Measurements from ENCODE around the gene KIRREL3. TPM values are rescaled to one million over a fixed set of nuclear protein-coding genes. Genes with fewer than 3 reads are reported as not detected.

Gene KIRREL3
- polyA plus RNA-seq, 1 of the 3 experiments (the other 2 are of a cell fraction) = 3.7 TPM

GRCh38 chr11:126561327-126561893, 439.2 kb downstream of the KIRREL3 start:
- no peaks in the 10 kb centered on the region for H3K27me3 ChIP-seq (ENCODE audit: insufficient read depth)
- WGBS (ENCODE audit: low lambda C conversion rate) = 78% methylated on average over 8 of the region's 8 CpGs
- CTCF ChIA-PET = interaction anchor here (1.1 to 1.6 kb wide), 3 partner anchors 10 to 81 kb away, joined by 3 to 5 read pairs (median 3); no protein-coding TSS in a partner anchor
- POLR2A ChIA-PET = no interaction called here
- peaks cover 0 to 3% of the 10 kb centered on the region in 2 experiments; a peak in 1 of 4 replicates for H3K4me1 ChIP-seq (ENCODE audit: control insufficient read depth in 1 of 2, insufficient read depth in 2 of 2, low read depth in 1 of 2, low read length in 1 of 2)
- no peaks in the 10 kb centered on the region for H3K9me2 ChIP-seq
- no peak overlapping the region for H3K27ac ChIP-seq (ENCODE audit: low read depth in 2 of 2, low read length in 1 of 2)
- H3K9me3 ChIP-seq = no peaks in the 10 kb centered on the region
- no peak overlapping the region for H3K4me3 ChIP-seq (ENCODE audit: low read depth in 2 of 2, low read length in 1 of 2)
- H4K20me1 ChIP-seq (ENCODE audit: insufficient read depth) = no peaks in the 10 kb centered on the region
- H2AFZ ChIP-seq (ENCODE audit: low read depth) = no peak overlapping the region
- no peaks in the 10 kb centered on the region for H3K36me3 ChIP-seq (replicated peaks in 1 of 2; ENCODE audit: control insufficient read depth in 1 of 2, insufficient read depth in 2 of 2, low read length in 1 of 2)
- no peak for DNase-seq
- no peaks in the 10 kb centered on the region for H3F3A ChIP-seq (replicated peaks; ENCODE audit: insufficient read depth)
- no peak for TF ChIP-seq TAF1 (IDR thresholded peaks at IDR 0.05; ENCODE audit: borderline replicate concordance, low read depth, low read length)
- TF ChIP-seq, protein P1, sequence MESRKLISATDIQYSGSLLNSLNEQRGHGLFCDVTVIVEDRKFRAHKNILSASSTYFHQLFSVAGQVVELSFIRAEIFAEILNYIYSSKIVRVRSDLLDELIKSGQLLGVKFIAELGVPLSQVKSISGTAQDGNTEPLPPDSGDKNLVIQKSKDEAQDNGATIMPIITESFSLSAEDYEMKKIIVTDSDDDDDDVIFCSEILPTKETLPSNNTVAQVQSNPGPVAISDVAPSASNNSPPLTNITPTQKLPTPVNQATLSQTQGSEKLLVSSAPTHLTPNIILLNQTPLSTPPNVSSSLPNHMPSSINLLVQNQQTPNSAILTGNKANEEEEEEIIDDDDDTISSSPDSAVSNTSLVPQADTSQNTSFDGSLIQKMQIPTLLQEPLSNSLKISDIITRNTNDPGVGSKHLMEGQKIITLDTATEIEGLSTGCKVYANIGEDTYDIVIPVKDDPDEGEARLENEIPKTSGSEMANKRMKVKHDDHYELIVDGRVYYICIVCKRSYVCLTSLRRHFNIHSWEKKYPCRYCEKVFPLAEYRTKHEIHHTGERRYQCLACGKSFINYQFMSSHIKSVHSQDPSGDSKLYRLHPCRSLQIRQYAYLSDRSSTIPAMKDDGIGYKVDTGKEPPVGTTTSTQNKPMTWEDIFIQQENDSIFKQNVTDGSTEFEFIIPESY (IDR thresholded peaks at IDR 0.05; ENCODE audit: borderline replicate concordance, low read depth) = no peak
- TF ChIP-seq JUND (IDR thresholded peaks at IDR 0.05) = no peak
- no peak for TF ChIP-seq SIN3A (IDR thresholded peaks at IDR 0.05; ENCODE audit: borderline replicate concordance, low read depth, low read length)
- no peak for TF ChIP-seq EP300 (IDR thresholded peaks at IDR 0.05; ENCODE audit: borderline replicate concordance in 1 of 2, low read depth in 1 of 2, low read length in 1 of 2)
- TF ChIP-seq RCOR1 (IDR thresholded peaks at IDR 0.05; ENCODE audit: low read length) = no peak
- TF ChIP-seq PBX3 (IDR thresholded peaks at IDR 0.05) = 0 out of 2 replicates have a peak, but pooled peaks have one; percentile 22
- no peak for TF ChIP-seq MEF2A (IDR thresholded peaks at IDR 0.05; ENCODE audit: borderline replicate concordance, low read depth)
- no peak for TF ChIP-seq SMC3 (IDR thresholded peaks at IDR 0.05; ENCODE audit: low read depth, low read length)
- no peak for TF ChIP-seq NFIC (IDR thresholded peaks at IDR 0.05; ENCODE audit: borderline replicate concordance)
- TF ChIP-seq MAX (IDR thresholded peaks at IDR 0.05; ENCODE audit: low read depth) = no peak
- TF ChIP-seq USF1 (IDR thresholded peaks at IDR 0.05; ENCODE audit: borderline replicate concordance, low read depth) = no peak
- TF ChIP-seq YY1 (IDR thresholded peaks at IDR 0.05; ENCODE audit: low read depth) = no peak
- TF ChIP-seq, protein P2, sequence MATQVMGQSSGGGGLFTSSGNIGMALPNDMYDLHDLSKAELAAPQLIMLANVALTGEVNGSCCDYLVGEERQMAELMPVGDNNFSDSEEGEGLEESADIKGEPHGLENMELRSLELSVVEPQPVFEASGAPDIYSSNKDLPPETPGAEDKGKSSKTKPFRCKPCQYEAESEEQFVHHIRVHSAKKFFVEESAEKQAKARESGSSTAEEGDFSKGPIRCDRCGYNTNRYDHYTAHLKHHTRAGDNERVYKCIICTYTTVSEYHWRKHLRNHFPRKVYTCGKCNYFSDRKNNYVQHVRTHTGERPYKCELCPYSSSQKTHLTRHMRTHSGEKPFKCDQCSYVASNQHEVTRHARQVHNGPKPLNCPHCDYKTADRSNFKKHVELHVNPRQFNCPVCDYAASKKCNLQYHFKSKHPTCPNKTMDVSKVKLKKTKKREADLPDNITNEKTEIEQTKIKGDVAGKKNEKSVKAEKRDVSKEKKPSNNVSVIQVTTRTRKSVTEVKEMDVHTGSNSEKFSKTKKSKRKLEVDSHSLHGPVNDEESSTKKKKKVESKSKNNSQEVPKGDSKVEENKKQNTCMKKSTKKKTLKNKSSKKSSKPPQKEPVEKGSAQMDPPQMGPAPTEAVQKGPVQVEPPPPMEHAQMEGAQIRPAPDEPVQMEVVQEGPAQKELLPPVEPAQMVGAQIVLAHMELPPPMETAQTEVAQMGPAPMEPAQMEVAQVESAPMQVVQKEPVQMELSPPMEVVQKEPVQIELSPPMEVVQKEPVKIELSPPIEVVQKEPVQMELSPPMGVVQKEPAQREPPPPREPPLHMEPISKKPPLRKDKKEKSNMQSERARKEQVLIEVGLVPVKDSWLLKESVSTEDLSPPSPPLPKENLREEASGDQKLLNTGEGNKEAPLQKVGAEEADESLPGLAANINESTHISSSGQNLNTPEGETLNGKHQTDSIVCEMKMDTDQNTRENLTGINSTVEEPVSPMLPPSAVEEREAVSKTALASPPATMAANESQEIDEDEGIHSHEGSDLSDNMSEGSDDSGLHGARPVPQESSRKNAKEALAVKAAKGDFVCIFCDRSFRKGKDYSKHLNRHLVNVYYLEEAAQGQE (IDR thresholded peaks at IDR 0.05; ENCODE audit: low read depth, low read length) = peak; percentile 98
- no peaks in the 10 kb centered on the region for H3K79me2 ChIP-seq (ENCODE audit: insufficient read depth)
- H3K4me2 ChIP-seq = no peak overlapping the region
- no peak overlapping the region for H3K9ac ChIP-seq

All from SK-N-SH (cell line).